GM18499 (cell line): ENCODE measurements around the gene TMSB15C.
"Not testable (repeated sequence)": the region's sequence is repeated elsewhere in the genome, so short reads cannot be mapped to it uniquely, and the experiment has no call there.

Experiments
- ATAC-seq: cut with Tn5 transposase; IDR thresholded peaks from one replicate; pipeline ENCODE4 v1.9.1; 2021; ENCODE audit warnings: moderate number of reproducible peaks; ENCODE audit not compliant: insufficient read depth, unreplicated experiment

TMSB15C gene

GRCh38 chrX:104054956-104055355, 21.1 kb downstream of the TMSB15C start:
- ATAC-seq = not testable (repeated sequence)

GRCh38 chrX:104047171-104047570, 28.9 kb downstream of the TMSB15C start:
- ATAC-seq = no peak

GRCh38 chrX:104045642-104046041, 30.4 kb downstream of the TMSB15C start:
- no peak for ATAC-seq

- ATAC-seq = no peak
Observed at GRCh38 chrX:104041003-104041402, 35.0 kb downstream of the TMSB15C start.

- ATAC-seq = no peak
Observed at GRCh38 chrX:104039689-104040505, 36.1 kb downstream of the TMSB15C start, which contains the start of gene H2BW2. Gene H2BW2, plus strand, starts transcription at chrX:104039956. Its CDS starts 39 bp downstream, at chrX:104039995.
